Left lung (tissue), 10 donors: ENCODE measurements around the gene MPPED2. TPM values are rescaled to one million over a fixed set of nuclear protein-coding genes. Genes with fewer than 3 reads are reported as not detected.

ENCODE experiments used
- ATAC-seq: fragments of 200-7000 bp; cut with Tn5 transposase; one replicate; pipeline ENCODE4 v1.9.1; 2020; ENCODE audit warnings: moderate library complexity
- DNase-seq, 4 donors: peaks; one replicate each; pipeline ENCODE4 v3.0.0-alpha.2; 2013 to 2020
- H3K27ac ChIP-seq, 2 donors: fragments of 200-600 bp; sonication (generic) in 1 of 2; one replicate each; pipeline versions ENCODE4 v1.5.0 to v1.8.0; 2020 to 2021
- H3K27me3 ChIP-seq, 2 donors: fragments of 200-600 bp; sonication (generic) in 1 of 2; one replicate each; pipeline versions ENCODE4 v1.5.0 to v1.8.0; 2020 to 2021
- H3K36me3 ChIP-seq, 2 donors: fragments of 200-600 bp; sonication (generic) in 1 of 2; one replicate each; pipeline versions ENCODE4 v1.5.0 to v1.8.0; 2020 to 2021
- H3K4me1 ChIP-seq, 2 donors: fragments of 200-600 bp; one replicate each; pipeline ENCODE4 v1.8.0; 2021
- H3K4me3 ChIP-seq, 2 donors: fragments of 200-600 bp; sonication (generic) in 1 of 2; one replicate each; pipeline versions ENCODE4 v1.5.0 to v1.8.0; 2020 to 2021; ENCODE audit warnings: mild to moderate bottlenecking in 1 of 2
- H3K9me3 ChIP-seq, 2 donors: fragments of 200-600 bp; sonication (generic) in 1 of 2; one replicate each; pipeline versions ENCODE4 v1.5.0 to v1.8.0; 2020 to 2021
- CTCF ChIP-seq, 2 donors: fragments of 200-600 bp; sonication (generic) in 1 of 2; IDR thresholded peaks; one replicate each; pipeline versions ENCODE4 v1.5.0 to v1.8.0; 2021; ENCODE audit warnings: antibody characterized with exemption in 2 of 2
- intact Hi-C, 2 donors: fragments of 100-400 bp; cut with DNase I; formaldehyde crosslinking; loops; one replicate each; pipeline versions ENCODE4 v1.11.2 to v1.14.2; 2022
- polyA plus RNA-seq, 6 donors: library from polyadenylated mRNA; unstranded; fragments of 120-200 nt; gene quantifications; one replicate each; pipeline ENCODE4 v1.2.1, GENCODE V29; 2013; ENCODE audit not compliant: insufficient read length in 6 of 6
- total RNA-seq, 2 donors: library from RNA; stranded (reverse); fragmentation: NEBNext Ultra II Directional; extraction: Animal tissue kit (Norgen Biotek cat#: 25700); gene quantifications; one replicate each; pipeline ENCODE4 v1.2.1, GENCODE V29; 2021
- donor health status: DM: no; HTN: yes; CAD: no.
- donor health status: DM: no; HTN: no; CAD: no.

The MPPED2 gene
- total and polyA plus RNA-seq, 8 donors = 0.26 to 5.3 (median 3.2) TPM

GRCh38 chr11:30567120-30567519, 19.0 kb downstream of the MPPED2 start:
- no peaks in the 10 kb centered on the region for H3K9me3 ChIP-seq
- DNase-seq (no peak), ATAC-seq (no peak)
- H3K36me3 ChIP-seq = no peaks in the 10 kb centered on the region
- H3K27me3 ChIP-seq = no peaks in the 10 kb centered on the region
- no peak overlapping the region for H3K27ac ChIP-seq
- no peak for TF ChIP-seq CTCF (IDR thresholded peaks at IDR 0.05)
- H3K4me3 ChIP-seq = no peak overlapping the region
- no peaks in the 10 kb centered on the region for H3K4me1 ChIP-seq
- intact Hi-C loops = no loop called here

GRCh38 chr11:30566482-30566881, 19.7 kb downstream of the MPPED2 start:
- no peak for TF ChIP-seq CTCF (IDR thresholded peaks at IDR 0.05)
- ATAC-seq = no peak

GRCh38 chr11:30565027-30565426, 21.1 kb downstream of the MPPED2 start:
- TF ChIP-seq CTCF (IDR thresholded peaks at IDR 0.05) = no peak
- no peak overlapping the region for H3K4me3 ChIP-seq
- no peaks in the 10 kb centered on the region for H3K9me3 ChIP-seq
- DNase-seq (no peak), ATAC-seq (no peak)
- H3K27me3 ChIP-seq = no peaks in the 10 kb centered on the region
- H3K36me3 ChIP-seq = no peaks in the 10 kb centered on the region
- no peak overlapping the region for H3K27ac ChIP-seq
- intact Hi-C loops = no loop called here
- no peaks in the 10 kb centered on the region for H3K4me1 ChIP-seq

More at GRCh38 chr11:30566482-30566881, 19.7 kb downstream of the MPPED2 start:
- DNase-seq = no peak
- Histone ChIP-seq H3K4me3 (no peak overlapping the region), H3K36me3 (no peaks in the 10 kb centered on the region), H3K27me3 (no peaks in the 10 kb centered on the region), H3K9me3 (no peaks in the 10 kb centered on the region), H3K27ac (no peak overlapping the region), H3K4me1 (no peaks in the 10 kb centered on the region)
- intact Hi-C loops = no loop called here

GRCh38 chr11:30561691-30562415, 24.3 kb downstream of the MPPED2 start:
- intact Hi-C loops = no loop called here
- no peak overlapping the region for H3K4me3 ChIP-seq

More at GRCh38 chr11:30561691-30562415, 24.3 kb downstream of the MPPED2 start:
- ATAC-seq (no peak), DNase-seq (no peak)
- no peaks in the 10 kb centered on the region for H3K4me1 ChIP-seq
- H3K27me3 ChIP-seq = no peaks in the 10 kb centered on the region
- no peak for TF ChIP-seq CTCF (IDR thresholded peaks at IDR 0.05)
- H3K27ac ChIP-seq = no peak overlapping the region
- no peaks in the 10 kb centered on the region for H3K36me3 ChIP-seq
- no peaks in the 10 kb centered on the region for H3K9me3 ChIP-seq
